Hair follicular keratinocyte (primary cell): ENCODE results near the gene STARD7. TPM values are rescaled to one million over a fixed set of nuclear protein-coding genes. Genes with fewer than 3 reads are reported as not detected.

Experiments used
- total RNA-seq: library from RNA; depleted of rRNA; stranded (reverse); fragments of >200 nt; gene quantifications from 2 replicates; pipeline ENCODE4 v1.2.3, GENCODE V29; 2015

The STARD7 gene
- 75.4 and 120 TPM in 2 replicates for total RNA-seq

GRCh38 chr2:96208143-96209010, at the start of gene STARD7:
STARD7 (minus strand) TSS chr2:96208827; CDS start chr2:96208434, 393 bp downstream.

GRCh38 chr2:96145036-96145847, 63.4 kb downstream of the STARD7 start, which contains the start of gene DUSP2:
DUSP2 (minus strand) TSS chr2:96145440; CDS start chr2:96145354, 86 bp downstream.

GRCh38 chr2:96138179-96139145, 70.2 kb downstream of the STARD7 start, which contains the start of gene ASTL:
ASTL (minus strand) TSS chr2:96138502; CDS start chr2:96138436, 66 bp downstream.

Other genes starting within 250 kb of the STARD7 start
- 6.7 and 7.3 TPM in 2 replicates for gene ANKRD36C, start 217.0 kb downstream of the STARD7 start, total RNA-seq
- 1.4 and 2.8 TPM in 2 replicates for gene GPAT2, start 173.9 kb downstream of the STARD7 start, total RNA-seq
- 0.08 TPM in 1 of 2 replicates, not detected in the other for gene ADRA2B, start 92.3 kb downstream of the STARD7 start, total RNA-seq
- gene ASTL, start 70.3 kb downstream of the STARD7 start, total RNA-seq, result not detected in 2 replicates
- gene DUSP2, start 63.4 kb downstream of the STARD7 start, total RNA-seq, result 14.1 and 14.2 TPM in 2 replicates
- 21.2 and 21.9 TPM in 2 replicates for gene TMEM127, start 57.2 kb upstream of the STARD7 start, total RNA-seq
- 74.4 and 78.2 TPM in 2 replicates for gene CIAO1, start 57.4 kb upstream of the STARD7 start, total RNA-seq
- 48.8 and 68.5 TPM in 2 replicates for gene SNRNP200, start 96.7 kb upstream of the STARD7 start, total RNA-seq
- 0.55 and 1.0 TPM in 2 replicates for gene ITPRIPL1, start 116.5 kb upstream of the STARD7 start, total RNA-seq
- 10.9 and 38.8 TPM in 2 replicates for gene NCAPH, start 126.9 kb upstream of the STARD7 start, total RNA-seq